Measurements from ENCODE around the gene LIPK. TPM values are rescaled to one million over a fixed set of nuclear protein-coding genes. Genes with fewer than 3 reads are reported as not detected.

LIPK gene
- total and polyA plus RNA-seq, 2 experiments from 2014 or later = not detected

- TF ChIP-seq CTCF (conservative IDR thresholded peaks at IDR 0.05; ENCODE audit: low read depth in 2 of 2) = no peak
- TF ChIP-seq NANOG (IDR thresholded peaks at IDR 0.05; ENCODE audit: borderline replicate concordance) = no peak
- TF ChIP-seq, protein P1, sequence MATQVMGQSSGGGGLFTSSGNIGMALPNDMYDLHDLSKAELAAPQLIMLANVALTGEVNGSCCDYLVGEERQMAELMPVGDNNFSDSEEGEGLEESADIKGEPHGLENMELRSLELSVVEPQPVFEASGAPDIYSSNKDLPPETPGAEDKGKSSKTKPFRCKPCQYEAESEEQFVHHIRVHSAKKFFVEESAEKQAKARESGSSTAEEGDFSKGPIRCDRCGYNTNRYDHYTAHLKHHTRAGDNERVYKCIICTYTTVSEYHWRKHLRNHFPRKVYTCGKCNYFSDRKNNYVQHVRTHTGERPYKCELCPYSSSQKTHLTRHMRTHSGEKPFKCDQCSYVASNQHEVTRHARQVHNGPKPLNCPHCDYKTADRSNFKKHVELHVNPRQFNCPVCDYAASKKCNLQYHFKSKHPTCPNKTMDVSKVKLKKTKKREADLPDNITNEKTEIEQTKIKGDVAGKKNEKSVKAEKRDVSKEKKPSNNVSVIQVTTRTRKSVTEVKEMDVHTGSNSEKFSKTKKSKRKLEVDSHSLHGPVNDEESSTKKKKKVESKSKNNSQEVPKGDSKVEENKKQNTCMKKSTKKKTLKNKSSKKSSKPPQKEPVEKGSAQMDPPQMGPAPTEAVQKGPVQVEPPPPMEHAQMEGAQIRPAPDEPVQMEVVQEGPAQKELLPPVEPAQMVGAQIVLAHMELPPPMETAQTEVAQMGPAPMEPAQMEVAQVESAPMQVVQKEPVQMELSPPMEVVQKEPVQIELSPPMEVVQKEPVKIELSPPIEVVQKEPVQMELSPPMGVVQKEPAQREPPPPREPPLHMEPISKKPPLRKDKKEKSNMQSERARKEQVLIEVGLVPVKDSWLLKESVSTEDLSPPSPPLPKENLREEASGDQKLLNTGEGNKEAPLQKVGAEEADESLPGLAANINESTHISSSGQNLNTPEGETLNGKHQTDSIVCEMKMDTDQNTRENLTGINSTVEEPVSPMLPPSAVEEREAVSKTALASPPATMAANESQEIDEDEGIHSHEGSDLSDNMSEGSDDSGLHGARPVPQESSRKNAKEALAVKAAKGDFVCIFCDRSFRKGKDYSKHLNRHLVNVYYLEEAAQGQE (IDR thresholded peaks at IDR 0.05; ENCODE audit: unreplicated experiment) = no peak
Observed at GRCh38 chr10:88762906-88763305, 56.9 kb downstream of the LIPK start (continued).

DNA sequence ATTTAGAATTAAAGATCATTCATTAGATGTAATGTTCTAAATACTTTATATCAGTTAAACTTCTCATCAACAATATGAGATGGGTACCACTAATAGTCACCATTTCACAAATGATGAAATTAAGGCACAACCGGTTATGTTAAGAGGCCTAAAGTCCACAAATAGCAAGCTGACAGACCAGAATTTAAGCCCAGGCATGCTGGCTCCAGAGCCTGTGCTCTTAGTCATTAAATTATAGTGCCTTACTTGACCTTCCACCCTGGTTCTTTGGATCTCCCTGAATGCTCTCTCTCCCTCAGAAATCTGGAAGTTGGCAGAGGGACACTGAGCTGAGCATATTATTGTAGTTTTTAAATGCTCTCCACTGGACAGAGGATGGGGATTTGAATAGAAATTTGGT, 57.4 kb downstream of the LIPK start:
- Mint-ChIP-seq H3K27me3 (ENCODE audit: insufficient read depth, low read depth, poor library complexity) (peaks cover 1% of the 10 kb centered on the region), H3K36me3 (ENCODE audit: low read depth) (no peaks in the 10 kb centered on the region), H3K27ac (no peak overlapping the region), H3K4me3 (no peak overlapping the region), H3K4me1 (peaks cover 11% of the 10 kb centered on the region; the same call in 2 of the 3 replicates), H3K9me3 (no peaks in the 10 kb centered on the region)
- H3F3A ChIP-seq (replicated peaks; ENCODE audit: low read depth) = no peaks in the 10 kb centered on the region
- H3K4me1 ChIP-seq (ENCODE audit: insufficient read depth) = no peaks in the 10 kb centered on the region
- no peak overlapping the region for H2AFZ ChIP-seq
- TF ChIP-seq EZH2 (IDR thresholded peaks at IDR 0.05; ENCODE audit: low read depth, unreplicated experiment) (no peak), CTCF (conservative IDR thresholded peaks at IDR 0.05; ENCODE audit: low read depth in 2 of 2) (no peak), ZNF331 (CRISPR knock-in tag; IDR thresholded peaks at IDR 0.05; ENCODE audit: low read depth) (no peak)
- H3K9me2 ChIP-seq (ENCODE audit: insufficient read depth) = no peaks in the 10 kb centered on the region
- no peak overlapping the region for H3K4me3 ChIP-seq
- no peaks in the 10 kb centered on the region for H3K79me2 ChIP-seq (replicated peaks; ENCODE audit: insufficient read depth)
- H3K4me2 ChIP-seq = no peak overlapping the region
- no peak for DNase-seq (ENCODE audit: low spot score)
- no peaks in the 10 kb centered on the region for H4K20me1 ChIP-seq (replicated peaks; ENCODE audit: insufficient read depth)
- no peak overlapping the region for H3K27ac ChIP-seq (ENCODE audit: low read depth)
- ATAC-seq = no peak
- no peaks in the 10 kb centered on the region for H3K36me3 ChIP-seq (ENCODE audit: insufficient read depth)
- no peaks in the 10 kb centered on the region for H3K27me3 ChIP-seq (ENCODE audit: insufficient read depth)

GRCh38 chr10:88764110-88764509, 58.1 kb downstream of the LIPK start:
- no peak overlapping the region for H3K4me3 Mint-ChIP-seq
- Histone ChIP-seq H3K36me3 (ENCODE audit: insufficient read depth) (no peaks in the 10 kb centered on the region), H4K20me1 (replicated peaks; ENCODE audit: insufficient read depth) (no peaks in the 10 kb centered on the region)

More at GRCh38 chr10:88764110-88764509, 58.1 kb downstream of the LIPK start:
- Histone ChIP-seq H3K4me1 (ENCODE audit: insufficient read depth) (no peaks in the 10 kb centered on the region), H3K27me3 (ENCODE audit: insufficient read depth) (no peaks in the 10 kb centered on the region), H3F3A (replicated peaks; ENCODE audit: low read depth) (no peaks in the 10 kb centered on the region), H3K79me2 (replicated peaks; ENCODE audit: insufficient read depth) (no peaks in the 10 kb centered on the region), H3K9me2 (ENCODE audit: insufficient read depth) (no peaks in the 10 kb centered on the region), H3K4me3 (no peak overlapping the region), H3K4me2 (no peak overlapping the region), H2AFZ (no peak overlapping the region), H3K27ac (ENCODE audit: low read depth) (no peak overlapping the region)
- no peaks in the 10 kb centered on the region for H3K9me3 Mint-ChIP-seq
- no peak for ATAC-seq
- TF ChIP-seq, protein P1 (IDR thresholded peaks at IDR 0.05; ENCODE audit: unreplicated experiment) = no peak
- TF ChIP-seq STAT1 (IDR thresholded peaks at IDR 0.05; ENCODE audit: unreplicated experiment) = no peak
- no peak for TF ChIP-seq ZNF114 (CRISPR knock-in tag; IDR thresholded peaks at IDR 0.05)
- TF ChIP-seq CTCF (conservative IDR thresholded peaks at IDR 0.05; ENCODE audit: low read depth in 2 of 2) = no peak
- TF ChIP-seq JUNB (IDR thresholded peaks at IDR 0.05; ENCODE audit: unreplicated experiment) = no peak
- H3K4me1 Mint-ChIP-seq = peaks cover 14% of the 10 kb centered on the region
- DNase-seq (ENCODE audit: low spot score) = no peak
- H3K27ac Mint-ChIP-seq = no peak overlapping the region
- H3K27me3 Mint-ChIP-seq (ENCODE audit: insufficient read depth, low read depth, poor library complexity) = peaks cover 1% of the 10 kb centered on the region
- H3K36me3 Mint-ChIP-seq (ENCODE audit: low read depth) = no peaks in the 10 kb centered on the region
